ENCODE results near the gene PLB1. TPM values are rescaled to one million over a fixed set of nuclear protein-coding genes. Genes with fewer than 3 reads are reported as not detected.

Gene PLB1
- polyA plus RNA-seq, 12 donors, result 1.6 to 10.3 (median 1.9) TPM; not detected in 2

DNA sequence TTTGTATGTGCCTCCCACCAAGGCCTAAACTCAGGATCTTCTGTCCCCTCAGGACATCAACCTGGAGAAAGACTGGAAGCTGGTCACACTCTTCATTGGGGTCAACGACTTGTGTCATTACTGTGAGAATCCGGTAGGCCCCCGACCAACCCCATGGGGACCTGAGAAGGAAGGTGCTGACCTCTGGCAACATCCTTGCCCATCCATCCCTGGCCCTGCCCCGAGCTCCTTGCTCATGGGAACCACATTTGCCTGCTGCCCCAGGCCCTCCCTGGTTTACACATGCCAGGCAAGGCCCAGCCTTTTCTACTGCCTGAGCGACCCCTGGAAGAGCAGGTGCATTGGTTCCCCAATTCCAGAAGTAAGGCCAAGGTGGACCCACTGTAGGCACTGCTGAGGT lies 130.5 kb downstream of the PLB1 start:
- DNase-seq, result no peak

DNA sequence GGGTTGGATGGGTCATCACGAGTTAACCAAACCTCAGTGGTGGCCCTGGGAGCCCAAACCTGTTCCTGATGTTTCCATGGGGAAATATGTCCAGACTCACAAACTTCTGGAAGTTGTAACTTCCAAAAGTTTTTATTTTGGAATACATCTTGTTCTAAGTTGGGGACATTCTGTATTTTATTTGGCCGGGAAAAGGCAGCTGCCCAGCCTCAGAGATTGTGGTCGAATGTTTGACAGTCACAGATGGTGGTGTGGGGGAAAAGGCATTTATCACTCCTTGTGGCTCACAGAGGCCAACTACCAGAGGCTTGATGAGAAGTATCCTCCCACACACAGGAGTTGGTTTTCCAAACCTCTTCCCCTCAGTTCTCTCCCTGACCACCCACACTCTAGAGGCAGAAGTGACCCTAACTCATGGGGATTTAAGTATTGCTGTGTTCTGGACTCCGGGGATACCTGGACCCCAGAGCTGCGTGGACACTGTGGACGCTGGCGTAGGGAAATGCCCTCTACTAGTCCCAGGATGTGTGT lies 131.1 kb downstream of the PLB1 start:
- no peak for DNase-seq

DNA sequence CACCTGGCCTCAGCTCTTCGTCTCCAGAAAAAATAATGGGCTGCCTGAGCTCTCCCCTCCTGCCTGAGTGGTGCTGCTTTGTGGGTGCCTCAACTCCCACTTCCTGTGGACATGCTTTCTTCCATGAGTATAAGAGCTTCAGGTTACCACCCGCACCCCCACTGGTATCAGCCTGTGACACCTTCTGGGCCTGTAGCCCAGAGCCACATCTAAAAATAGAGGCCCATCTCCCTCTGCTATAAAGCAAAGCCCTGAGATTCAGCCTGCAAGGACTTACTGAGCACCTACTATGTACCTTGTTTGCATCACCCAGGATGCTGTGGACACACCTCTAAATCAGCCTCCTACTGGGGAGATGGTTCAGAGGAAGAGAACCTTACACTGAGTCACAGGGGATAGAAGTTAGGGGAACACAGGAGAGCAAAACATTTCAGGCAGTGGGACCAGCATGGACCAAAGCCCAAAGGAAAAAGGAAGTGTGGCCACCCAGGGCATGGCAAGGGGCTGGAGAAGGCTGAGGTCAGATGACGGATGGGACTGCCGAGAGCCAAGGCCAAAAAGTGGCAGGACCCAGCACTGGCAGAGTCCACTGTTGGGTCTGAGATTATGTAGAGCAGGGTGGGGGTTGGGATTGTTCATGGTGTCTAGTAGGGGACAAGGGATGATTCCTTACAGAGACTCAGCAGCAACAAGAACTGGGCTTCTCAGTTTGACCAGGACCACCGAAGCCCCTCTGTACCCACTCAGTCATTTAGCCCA lies 132.0 kb downstream of the PLB1 start:
- no peak for DNase-seq

DNA sequence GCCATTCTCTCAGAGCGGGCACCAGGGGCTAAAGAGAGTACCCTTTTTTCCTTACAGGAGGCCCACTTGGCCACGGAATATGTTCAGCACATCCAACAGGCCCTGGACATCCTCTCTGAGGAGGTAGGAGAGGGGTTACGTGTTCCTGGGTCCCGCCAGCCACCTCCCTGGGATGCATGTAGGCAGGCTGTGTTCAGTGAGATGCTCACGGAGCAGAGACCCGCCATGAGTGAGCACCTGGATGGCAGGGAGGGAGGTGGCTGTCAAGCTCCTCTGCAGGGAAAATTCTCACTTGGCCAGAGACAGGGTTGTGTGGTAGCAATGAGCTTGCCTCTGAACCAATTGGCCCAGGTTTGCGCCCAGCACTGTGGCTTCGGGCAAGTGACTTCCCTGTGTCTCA lies 132.6 kb downstream of the PLB1 start:
- no peak for DNase-seq

DNA sequence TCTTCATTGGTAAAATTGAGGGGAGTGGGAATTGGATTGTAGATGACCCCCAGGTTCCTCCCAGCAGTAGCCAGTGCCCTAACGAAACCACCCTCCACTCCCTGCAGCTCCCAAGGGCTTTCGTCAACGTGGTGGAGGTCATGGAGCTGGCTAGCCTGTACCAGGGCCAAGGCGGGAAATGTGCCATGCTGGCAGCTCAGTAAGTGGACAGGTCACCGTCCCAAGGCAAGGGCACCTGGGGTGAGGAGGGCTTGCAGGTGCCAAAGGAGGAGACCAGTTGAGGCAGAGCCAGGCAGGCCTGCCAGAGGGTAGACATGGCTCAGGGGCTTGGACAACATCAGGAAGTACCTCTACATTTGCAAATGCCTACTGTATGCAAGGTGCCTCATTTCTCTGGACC lies 133.1 kb downstream of the PLB1 start:
- DNase-seq, result no peak

DNA sequence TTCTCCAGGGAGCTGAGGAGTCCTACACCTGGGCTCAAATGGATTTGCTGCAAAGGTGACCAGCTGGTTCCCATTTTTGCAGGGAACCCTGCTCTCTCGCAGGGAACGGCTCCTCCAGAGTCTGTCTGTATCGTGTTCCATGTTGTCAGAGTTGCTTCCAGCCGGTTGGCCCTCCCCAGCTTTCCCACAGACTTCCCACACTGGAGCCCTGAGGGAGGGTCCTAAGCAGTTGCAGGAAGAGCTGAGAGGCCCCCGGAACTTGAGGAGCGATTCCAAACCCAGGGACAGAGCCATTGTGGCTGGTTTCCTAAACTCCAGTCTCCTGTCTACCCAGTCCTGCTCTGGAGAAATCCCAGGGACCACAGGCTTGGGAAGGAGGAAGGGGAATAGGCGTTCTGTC lies 134.1 kb downstream of the PLB1 start:
- no peak for DNase-seq

DNA sequence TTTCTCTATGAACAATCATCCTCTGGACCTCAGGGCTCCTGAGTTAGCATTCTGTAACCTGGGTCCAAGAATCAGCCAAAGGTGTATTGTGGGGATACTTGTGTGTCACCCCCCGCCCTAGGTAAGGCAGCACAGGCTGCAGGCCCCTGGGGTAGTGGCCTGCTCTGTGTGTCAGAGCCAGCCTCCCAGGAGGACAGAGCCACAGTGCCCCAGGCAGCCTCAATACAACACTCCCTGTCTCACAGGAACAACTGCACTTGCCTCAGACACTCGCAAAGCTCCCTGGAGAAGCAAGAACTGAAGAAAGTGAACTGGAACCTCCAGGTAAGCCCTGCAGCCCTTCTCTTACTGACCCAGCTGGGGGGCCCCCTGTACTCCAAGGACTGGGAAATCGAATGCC lies 134.5 kb downstream of the PLB1 start:
- no peak for DNase-seq

DNA sequence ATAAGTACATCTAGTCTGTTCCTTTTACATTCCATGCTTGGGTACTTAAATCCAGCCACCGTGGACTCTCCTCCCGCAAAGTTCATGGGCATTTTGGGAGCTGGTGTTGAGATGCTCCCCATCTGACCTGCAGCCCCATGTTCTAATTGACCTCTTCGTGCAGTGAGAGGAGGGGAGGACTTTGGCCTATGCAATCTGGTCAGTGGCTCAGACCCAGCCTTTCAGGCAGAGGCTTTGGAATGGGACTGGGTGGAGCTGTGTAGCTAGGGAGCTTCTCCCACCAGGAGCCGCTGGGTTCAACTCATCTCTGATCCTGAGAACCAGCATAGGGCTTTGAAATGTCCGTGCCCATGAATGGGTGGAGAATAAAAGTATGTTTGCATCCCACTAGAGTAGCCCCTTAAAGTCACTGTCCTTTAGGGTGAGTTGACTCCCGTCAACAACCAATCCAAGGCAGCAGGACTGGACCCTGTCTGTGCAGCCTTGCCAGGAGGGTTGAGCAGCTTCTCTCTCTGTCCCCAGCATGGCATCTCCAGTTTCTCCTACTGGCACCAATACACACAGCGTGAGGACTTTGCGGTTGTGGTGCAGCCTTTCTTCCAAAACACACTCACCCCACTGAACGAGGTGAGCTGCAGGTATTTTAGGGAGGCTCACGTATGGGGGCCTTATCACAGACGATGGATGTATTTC lies 135.8 kb downstream of the PLB1 start:
- DNase-seq, result no peak

DNA sequence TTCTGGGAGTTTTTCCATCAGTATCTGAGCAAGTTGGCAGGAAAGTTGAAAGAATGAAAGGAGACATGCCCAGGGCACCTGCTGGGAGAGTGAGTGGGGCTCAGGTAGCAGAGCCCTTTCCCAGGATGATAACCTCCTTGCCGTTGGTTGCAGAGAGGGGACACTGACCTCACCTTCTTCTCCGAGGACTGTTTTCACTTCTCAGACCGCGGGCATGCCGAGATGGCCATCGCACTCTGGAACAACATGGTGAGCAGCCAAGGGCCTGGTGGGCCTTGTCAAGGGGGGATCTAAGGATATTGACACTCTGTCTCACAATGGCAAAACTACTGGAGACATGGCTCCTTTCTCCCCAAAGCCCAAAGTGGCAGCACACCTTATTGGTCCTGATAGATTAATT lies 136.9 kb downstream of the PLB1 start:
- DNase-seq, result no peak

DNA sequence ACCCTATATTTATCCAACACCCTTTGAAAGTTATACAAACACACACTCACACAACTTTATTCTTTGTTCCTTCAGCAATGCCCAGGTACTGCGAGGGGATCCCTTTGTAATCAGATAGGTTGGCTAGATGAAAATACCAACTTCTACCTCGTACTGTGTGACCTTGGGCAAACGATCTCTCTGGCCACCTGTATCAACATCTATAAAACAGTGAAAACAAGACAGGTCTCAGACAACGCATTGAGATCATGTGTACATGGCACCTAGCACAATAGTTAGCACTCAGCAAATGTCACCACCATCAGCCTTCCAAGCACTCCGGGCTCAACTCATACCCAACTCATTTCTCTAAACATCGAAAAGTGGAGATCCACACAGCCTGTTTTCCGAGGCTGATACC lies 137.3 kb downstream of the PLB1 start:
- no peak for DNase-seq

DNA sequence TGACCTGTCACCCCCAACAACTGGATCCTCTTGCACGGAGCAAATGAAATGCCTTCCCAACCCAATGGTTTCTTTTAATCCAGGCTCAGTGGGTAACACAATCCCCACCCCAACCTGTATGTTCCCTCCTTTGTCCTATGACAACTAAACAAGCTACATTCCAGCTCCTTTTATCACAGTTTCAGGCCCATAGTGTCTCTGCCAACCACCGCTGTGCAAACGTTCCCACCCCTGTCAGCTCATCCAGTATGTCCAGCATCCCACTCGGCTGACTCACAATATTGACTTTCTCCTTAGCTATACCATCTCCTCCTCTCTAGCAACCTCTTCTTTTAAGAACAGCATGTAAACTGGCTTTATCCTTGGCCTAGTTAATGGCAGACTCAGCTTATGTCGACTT lies 137.9 kb downstream of the PLB1 start:
- DNase-seq, result no peak

DNA sequence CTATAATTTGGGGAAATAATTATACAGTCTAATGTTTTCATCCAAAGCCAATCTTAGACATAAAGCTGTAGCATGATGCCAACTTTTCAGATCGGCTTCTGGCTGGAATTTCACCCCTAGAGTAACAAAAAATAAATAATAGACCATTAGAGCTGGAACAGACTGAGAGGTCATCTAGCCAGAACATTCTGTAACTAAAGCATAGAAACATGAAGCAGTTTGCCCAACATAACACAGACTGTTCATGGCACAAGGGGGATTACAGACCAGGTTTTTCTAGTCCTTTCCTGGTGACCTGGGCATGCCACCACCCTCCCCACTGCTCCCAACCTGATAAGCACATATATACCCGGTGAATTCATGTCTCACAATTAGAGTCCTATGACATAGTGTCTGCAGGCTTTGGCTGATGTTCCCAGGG lies 139.3 kb downstream of the PLB1 start:
- no peak for DNase-seq

DNA sequence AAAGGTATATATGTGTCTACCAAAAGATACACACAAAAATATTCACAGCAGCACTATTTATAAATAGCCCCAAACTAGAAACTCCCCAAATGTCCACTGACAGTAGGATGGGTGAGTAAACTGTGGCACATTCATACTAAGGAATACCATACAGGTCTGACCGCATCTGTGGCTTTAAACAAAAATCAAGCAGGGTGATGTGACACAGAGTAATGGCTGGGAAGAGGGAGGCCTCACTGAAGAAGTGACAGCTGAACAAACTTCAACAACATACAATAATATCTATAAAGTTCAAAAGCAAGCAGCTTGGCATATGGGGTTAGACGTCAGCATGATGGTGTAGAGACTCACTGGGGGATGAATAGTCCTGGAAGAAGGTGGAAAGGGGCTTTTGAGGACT lies 140.6 kb downstream of the PLB1 start:
- no peak for DNase-seq

DNA sequence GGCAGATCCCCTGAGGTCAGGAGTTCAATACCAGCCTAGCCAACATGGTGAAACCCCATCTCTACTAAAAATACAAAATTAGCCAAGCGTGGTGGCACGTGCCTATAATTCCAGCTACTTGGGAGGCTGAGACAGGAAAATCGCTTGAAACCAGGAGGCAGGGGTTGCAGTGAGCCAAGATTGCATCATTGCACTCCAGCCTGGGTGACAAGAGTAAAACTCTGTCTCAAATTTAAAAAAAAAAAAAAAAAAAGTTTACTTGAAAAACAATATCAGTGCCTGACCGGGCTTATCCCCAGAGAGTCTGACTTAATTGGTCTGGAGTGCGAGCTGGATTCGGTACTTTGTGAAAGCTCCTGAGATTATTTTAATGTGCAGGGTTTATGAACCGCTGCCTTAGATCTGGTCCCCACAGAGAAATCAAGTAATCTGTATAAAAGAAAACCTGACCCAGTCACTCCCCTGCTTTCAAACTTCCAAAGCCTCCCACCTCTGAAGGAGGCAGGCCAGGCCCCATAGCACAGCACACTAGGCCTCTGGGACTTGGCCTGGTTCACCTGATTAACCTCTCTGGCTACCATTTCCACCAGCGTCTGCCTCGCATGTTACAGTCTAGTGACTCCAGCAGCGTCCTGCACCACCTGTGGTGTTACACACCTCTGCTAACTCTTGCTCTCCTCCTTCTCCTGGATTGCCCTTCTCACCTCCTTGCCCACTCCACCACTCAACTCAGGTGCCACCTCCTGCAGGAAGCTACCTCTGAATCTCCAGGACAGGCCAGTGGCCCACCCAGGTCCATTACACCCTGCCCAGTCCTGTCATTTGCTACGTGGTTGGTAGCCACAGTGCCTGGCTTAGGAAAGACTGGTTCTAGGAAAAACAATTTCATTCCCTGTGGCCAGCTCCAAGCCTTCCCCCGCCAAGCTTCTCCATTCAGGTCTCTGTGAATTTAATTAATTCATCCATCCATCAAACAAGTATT lies 141.5 kb downstream of the PLB1 start:
- DNase-seq, result no peak

DNA sequence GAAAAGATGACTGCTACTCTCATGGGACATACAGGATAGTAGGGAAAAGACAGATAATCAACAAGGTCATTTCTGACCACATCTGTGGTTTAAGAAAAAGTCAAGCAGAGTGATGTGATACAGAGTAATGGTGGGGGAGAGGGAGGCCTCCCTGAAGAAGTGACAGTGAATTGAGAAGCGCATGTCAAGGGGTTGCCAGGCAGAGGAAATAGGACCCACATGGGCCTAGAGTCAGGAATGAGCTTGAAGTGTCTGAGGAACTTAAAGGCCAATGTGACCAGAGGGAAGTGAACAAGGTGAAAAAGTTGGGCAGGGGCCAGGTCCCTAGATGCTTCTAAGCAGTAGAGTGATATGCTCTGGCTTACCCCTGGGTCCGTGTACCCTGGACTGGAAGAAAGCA lies 142.2 kb downstream of the PLB1 start:
- DNase-seq, result no peak

DNA sequence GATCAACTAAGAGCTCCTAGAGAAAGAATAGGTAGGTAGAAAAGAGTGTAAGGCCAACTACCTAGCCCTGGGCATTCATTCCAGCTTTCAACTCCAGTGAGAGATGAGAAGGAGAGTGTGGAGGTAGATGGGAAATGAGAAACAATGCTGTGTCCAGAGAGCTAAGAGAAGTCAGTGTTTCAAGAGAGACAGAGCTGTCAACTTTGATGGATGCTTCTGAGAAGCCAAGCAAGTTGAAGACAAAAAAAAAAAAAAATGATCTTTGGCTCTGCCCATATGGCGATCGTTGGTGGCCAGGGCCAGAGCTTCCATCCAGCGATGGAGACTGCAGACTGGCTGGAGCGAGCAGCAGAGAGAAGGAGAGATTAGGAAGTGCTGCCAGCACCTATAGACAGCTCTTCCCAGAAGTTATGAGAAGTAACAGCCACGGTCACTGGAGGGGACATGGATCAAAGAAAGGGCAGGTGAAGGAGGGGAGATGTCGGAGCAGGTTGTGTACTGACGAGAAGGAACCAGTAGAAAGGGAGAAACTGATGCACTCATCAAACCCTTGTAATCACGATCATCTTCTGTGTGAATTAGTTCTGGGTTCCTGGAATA lies 143.3 kb downstream of the PLB1 start:
- no peak for DNase-seq

DNA sequence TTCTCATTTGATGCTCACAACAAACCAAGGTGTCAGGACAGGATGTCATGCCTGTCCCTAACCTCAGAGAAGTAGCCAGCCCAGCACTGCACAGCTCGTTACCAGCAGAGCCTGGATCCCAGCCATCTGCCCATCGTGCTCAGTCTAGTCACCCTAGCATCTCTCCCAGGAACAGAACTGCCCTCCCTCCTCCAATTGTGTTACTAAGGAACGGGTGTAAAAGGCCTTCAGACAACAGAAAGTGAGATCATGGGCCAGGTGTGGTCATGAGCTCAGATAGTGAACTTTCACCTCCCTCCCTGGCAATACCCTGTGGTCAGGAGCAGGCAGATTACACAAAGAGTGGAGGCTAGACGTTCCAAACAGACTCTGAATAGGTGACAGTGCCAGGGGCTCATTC lies 144.0 kb downstream of the PLB1 start:
- no peak for DNase-seq

DNA sequence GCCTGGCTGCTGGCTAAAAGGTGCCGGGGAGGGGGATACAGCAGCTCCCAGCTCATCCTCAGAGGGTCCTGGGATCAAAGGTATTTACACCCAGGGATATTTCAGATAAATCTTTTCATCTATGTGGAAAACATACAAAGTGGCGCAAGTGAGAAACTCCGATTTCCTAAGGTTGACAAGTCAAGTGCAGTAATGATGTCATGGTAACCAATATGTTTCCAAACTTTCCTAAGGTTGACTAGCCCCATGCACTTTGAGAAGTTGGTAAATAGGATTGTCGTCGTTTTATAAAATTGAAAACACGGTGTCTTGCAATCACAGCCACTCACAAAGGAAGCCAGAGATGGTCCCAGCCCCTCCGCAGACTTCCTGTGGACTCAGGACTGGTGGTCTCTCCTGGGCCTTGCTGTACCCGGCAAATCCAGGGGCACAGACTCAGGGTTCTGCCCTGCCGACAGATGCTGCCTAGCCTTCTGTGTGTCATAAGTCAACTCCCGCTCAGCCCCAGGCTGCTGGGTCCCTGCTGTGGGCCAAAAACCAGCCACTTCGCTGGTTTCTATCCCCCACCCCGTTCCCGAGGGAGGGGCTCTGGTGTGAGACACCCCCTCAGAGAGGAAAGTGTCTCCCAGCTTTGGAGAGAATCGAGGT lies 144.5 kb downstream of the PLB1 start:
- no peak for DNase-seq

DNA sequence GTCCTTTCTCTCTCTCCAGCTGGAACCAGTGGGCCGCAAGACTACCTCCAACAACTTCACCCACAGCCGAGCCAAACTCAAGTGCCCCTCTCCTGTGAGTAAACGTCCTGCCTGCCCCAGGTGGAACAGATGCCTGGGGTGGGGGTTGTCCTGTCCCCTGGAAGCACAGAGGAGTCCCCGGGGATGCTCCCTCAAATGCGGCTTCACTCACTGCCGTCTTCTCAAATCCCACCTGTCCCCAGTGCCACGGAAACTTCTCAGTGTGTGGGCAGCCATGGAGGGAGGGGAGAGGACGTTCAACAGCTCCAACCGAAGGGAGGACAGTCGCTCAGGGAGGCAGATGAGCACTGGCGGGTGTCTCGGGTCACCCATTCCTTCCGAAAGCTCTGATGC lies 145.0 kb downstream of the PLB1 start:
- no peak for DNase-seq

DNA sequence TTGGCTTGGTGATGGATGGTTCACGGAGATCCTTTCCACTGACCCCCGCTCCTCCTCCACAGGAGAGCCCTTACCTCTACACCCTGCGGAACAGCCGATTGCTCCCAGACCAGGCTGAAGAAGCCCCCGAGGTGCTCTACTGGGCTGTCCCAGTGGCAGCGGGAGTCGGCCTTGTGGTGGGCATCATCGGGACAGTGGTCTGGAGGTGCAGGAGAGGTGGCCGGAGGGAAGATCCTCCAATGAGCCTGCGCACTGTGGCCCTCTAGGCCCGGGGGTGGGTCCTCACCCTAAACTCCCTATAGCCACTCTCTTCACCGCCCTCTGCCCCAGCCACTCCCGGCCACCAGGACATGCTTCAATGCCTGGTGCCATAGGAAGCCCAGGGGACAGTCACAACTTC lies 146.9 kb downstream of the PLB1 start:
- no peak for DNase-seq

DNA sequence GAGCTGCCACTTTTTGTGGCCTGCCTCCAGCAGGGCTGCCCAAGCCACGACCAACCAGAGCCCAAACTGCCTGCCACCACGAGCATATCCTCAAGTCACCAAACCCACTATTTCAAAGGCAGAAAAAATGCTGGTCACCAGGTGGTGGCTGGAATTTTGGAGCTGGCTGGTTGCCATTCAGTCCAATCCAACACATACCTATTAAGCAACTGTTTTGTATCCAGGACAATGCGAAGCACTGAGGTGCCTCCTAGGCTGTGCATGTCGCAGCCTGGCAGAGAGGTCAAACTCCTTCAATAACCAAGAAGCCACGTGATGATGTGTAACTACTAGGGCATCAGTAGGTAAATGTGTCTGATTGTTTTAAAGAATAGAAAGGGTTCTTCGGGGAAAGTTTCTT lies 147.5 kb downstream of the PLB1 start:
- no peak for DNase-seq

Data from muscle of arm (tissue), 12 donors.